Aorta (tissue), 5 donors: ENCODE results near the gene HAS3. TPM values are rescaled to one million over a fixed set of nuclear protein-coding genes. Genes with fewer than 3 reads are reported as not detected.

Experiments
- ATAC-seq: fragments of 200-7000 bp; cut with Tn5 transposase; one replicate; pipeline ENCODE4 v1.9.1; 2022; ENCODE audit warnings: moderate library complexity; ENCODE audit not compliant: low FRiP score
- DNase-seq, 2 donors: peaks; one replicate each; pipeline ENCODE4 v3.0.0-alpha.2; 2020
- H3K27ac ChIP-seq, 2 donors: one replicate each; pipeline ENCODE4 v1.5.1; 2013; ENCODE audit warnings: low read length in 2 of 2, mild to moderate bottlenecking in 2 of 2, moderate library complexity in 2 of 2, control low read depth in 1 of 2, inconsistent platforms in 1 of 2, low read depth in 1 of 2
- H3K27me3 ChIP-seq, 2 donors: one replicate each; pipeline ENCODE4 v1.6.1; 2013; ENCODE audit warnings: control low read depth in 1 of 2, low read length in 1 of 2, mild to moderate bottlenecking in 1 of 2, moderate library complexity in 1 of 2; ENCODE audit not compliant: insufficient read depth in 2 of 2, control insufficient read depth in 1 of 2
- H3K36me3 ChIP-seq, 2 donors: one replicate each; pipeline ENCODE4 v1.6.1; 2013; ENCODE audit warnings: control low read depth in 1 of 2, low read length in 1 of 2, mild to moderate bottlenecking in 1 of 2; ENCODE audit not compliant: insufficient read depth in 2 of 2, control insufficient read depth in 1 of 2
- H3K4me1 ChIP-seq, 2 donors: one replicate each; pipeline ENCODE4 v1.6.1; 2013; ENCODE audit warnings: low read length in 2 of 2, control low read depth in 1 of 2, mild to moderate bottlenecking in 1 of 2, moderate library complexity in 1 of 2; ENCODE audit not compliant: insufficient read depth in 2 of 2, control insufficient read depth in 1 of 2
- H3K4me3 ChIP-seq, 2 donors: one replicate each; pipeline ENCODE4 v1.5.1; 2013; ENCODE audit warnings: low read length in 2 of 2, control low read depth in 1 of 2, mild to moderate bottlenecking in 1 of 2
- H3K9me3 ChIP-seq: one replicate; pipeline ENCODE4 v1.6.1; 2013; ENCODE audit warnings: mild to moderate bottlenecking, low read length; ENCODE audit not compliant: control insufficient read depth
- WGBS, 2 donors: extraction: QIAGEN DNeasy Blood & Tissue Kit; methylation state at CpG; one replicate each; pipeline ENCODE4 v1.1.7; 2013; 5-methylcytosine and 5-hydroxymethylcytosine counted together
- intact Hi-C, 2 donors: fragments of 100-400 bp; cut with DNase I; formaldehyde crosslinking; loops; one replicate each; pipeline versions ENCODE4 v1.14.2 to v1.15.0; 2022
- polyA plus RNA-seq, 2 donors: library from polyadenylated mRNA; stranded (reverse); fragments of 200-250 nt; gene quantifications; one replicate each; pipeline ENCODE4 v1.2.3, GENCODE V29; 2013
- total RNA-seq, 2 donors: library from RNA; stranded (reverse); fragmentation: NEBNext Ultra II Directional; extraction: Animal tissue kit (Norgen Biotek cat#: 25700); gene quantifications; one replicate each; pipeline ENCODE4 v1.2.1, GENCODE V29; 2021
- donor health status: healthy with polysubstance abuse.
- donor health status: Bipolar disorder and iron deficiency.
- donor health status: DM: no; HTN: no; CAD: no.
- donor health status: DM: no; HTN: no; CAD: no.
- donor health status: DM: yes; HTN: yes; CAD: no.

HAS3 gene
- total and polyA plus RNA-seq, 4 donors = 0.54 to 1.3 (median 0.78) TPM

GRCh38 chr16:69160192-69160591 is 54.7 kb downstream of the HAS3 start:
- intact Hi-C loops = no loop called here
- H3K36me3 ChIP-seq = peaks cover 0 to 9% of the 10 kb centered on the region in 2 donors
- DNase-seq = peak in 1 of 2 donors; percentile 54

GRCh38 chr16:69165584-69165983 is 60.1 kb downstream of the HAS3 start:
- Histone ChIP-seq H3K4me1 (no peaks in the 10 kb centered on the region), H3K27ac (no peak overlapping the region), H3K4me3 (no peak overlapping the region), H3K9me3 (no peaks in the 10 kb centered on the region), H3K27me3 (no peaks in the 10 kb centered on the region), H3K36me3 (peaks cover 3 to 6% of the 10 kb centered on the region in 2 donors)
- WGBS, 2 donors = 92 to 93% methylated on average over 6 of the region's 6 CpGs
- no peak for ATAC-seq
- no peak for DNase-seq
- intact Hi-C loops = no loop called here

More at GRCh38 chr16:69160192-69160591, 54.7 kb downstream of the HAS3 start:
- Histone ChIP-seq H3K4me3 (no peak overlapping the region), H3K27me3 (no peaks in the 10 kb centered on the region), H3K4me1 (no peaks in the 10 kb centered on the region), H3K27ac (no peak overlapping the region), H3K9me3 (no peaks in the 10 kb centered on the region)
- whole genome bisulfite sequencing, 2 donors = 86 to 91% methylated on average over 1 of the region's 1 CpG
- no peak for ATAC-seq

GRCh38 chr16:69166221-69166833 is 60.9 kb downstream of the HAS3 start:
- no peak overlapping the region for H3K27ac ChIP-seq
- ATAC-seq = no peak
- WGBS, 2 donors = 78 to 79% methylated on average over 8 of the region's 8 CpGs

GRCh38 chr16:69166946-69167930 is 61.8 kb downstream of the HAS3 start:
- Histone ChIP-seq H3K36me3 (peaks cover 3 to 6% of the 10 kb centered on the region in 2 donors), H3K27me3 (no peaks in the 10 kb centered on the region), H3K9me3 (no peaks in the 10 kb centered on the region), H3K4me3 (no peak overlapping the region), H3K27ac (no peak overlapping the region), H3K4me1 (no peaks in the 10 kb centered on the region)
- intact Hi-C loops = no loop called here
- WGBS, 2 donors = 89 to 90% methylated on average over 7 of the region's 7 CpGs
- ATAC-seq (no peak), DNase-seq (no peak)

More at GRCh38 chr16:69166221-69166833, 60.9 kb downstream of the HAS3 start:
- intact Hi-C loops = no loop called here
- DNase-seq = no peak
- no peaks in the 10 kb centered on the region for H3K4me1 ChIP-seq
- H3K9me3 ChIP-seq = no peaks in the 10 kb centered on the region
- H3K36me3 ChIP-seq = peaks cover 3 to 6% of the 10 kb centered on the region in 2 donors
- no peaks in the 10 kb centered on the region for H3K27me3 ChIP-seq
- no peak overlapping the region for H3K4me3 ChIP-seq

Other genes starting within 250 kb of the HAS3 start
- gene CHTF8, start 26.9 kb downstream of the HAS3 start, total RNA-seq = 10 to 100 TPM; 73.2 to 77.3 TPM
- 10 to 100 TPM; 53.3 to 53.8 TPM for gene CHTF8, start 26.9 kb downstream of the HAS3 start, polyA plus RNA-seq
- 10 to 100 TPM; 34.9 to 37.6 TPM for gene UTP4, start 27.0 kb downstream of the HAS3 start, total RNA-seq
- gene UTP4, start 27.0 kb downstream of the HAS3 start, polyA plus RNA-seq = 10 to 100 TPM; 15.7 to 18.3 TPM
- 10 to 100 TPM; 49.6 to 67.1 TPM for gene SNTB2, start 81.5 kb downstream of the HAS3 start, total RNA-seq
- gene SNTB2, start 81.5 kb downstream of the HAS3 start, polyA plus RNA-seq = 1 to 10 TPM; 6.1 to 8.0 TPM
- gene VPS4A, start 205.7 kb downstream of the HAS3 start, total RNA-seq = 10 to 100 TPM; 28.6 to 30.0 TPM
- gene VPS4A, start 205.7 kb downstream of the HAS3 start, polyA plus RNA-seq = 10 to 100 TPM; 25.4 to 44.6 TPM
- gene PDF, start 224.9 kb downstream of the HAS3 start, total RNA-seq = 1 to 10 TPM; 5.7 to 6.0 TPM
- gene PDF, start 224.9 kb downstream of the HAS3 start, polyA plus RNA-seq = 1 to 10 TPM; 3.6 to 4.0 TPM
- gene COG8, start 233.9 kb downstream of the HAS3 start, total RNA-seq = 10 to 100 TPM; 21.5 to 29.4 TPM
- 10 to 100 TPM in 1 of 2 donors, 1 to 10 TPM in 1; 5.3 to 16.5 TPM for gene COG8, start 233.9 kb downstream of the HAS3 start, polyA plus RNA-seq
- gene NIP7, start 234.1 kb downstream of the HAS3 start, total RNA-seq = 10 to 100 TPM; 11.5 to 21.3 TPM
- gene NIP7, start 234.1 kb downstream of the HAS3 start, polyA plus RNA-seq = 10 to 100 TPM in 1 of 2 donors, 1 to 10 TPM in 1; 7.1 to 14.5 TPM
- gene TMED6, start 246.1 kb downstream of the HAS3 start, total RNA-seq = 1 to 10 TPM in 1 of 2 donors, under 1 TPM in 1; 0.84 to 1.1 TPM
- gene TMED6, start 246.1 kb downstream of the HAS3 start, polyA plus RNA-seq = not detected